GM12878 (cell line): Measurements from ENCODE around the gene AHCYL2. TPM values are rescaled to one million over a fixed set of nuclear protein-coding genes. Genes with fewer than 3 reads are reported as not detected.

Experiments
- ATAC-seq: fragments of 200-7000 bp; cut with Tn5 transposase; 3 replicates; pipeline ENCODE4 v1.9.1; 2020; ENCODE audit warnings: mild to moderate bottlenecking, moderate library complexity
- BruUV-seq: library from RNA; stranded (reverse); fragments of 400-500 nt; replicated peaks from 2 replicates; lab custom pipeline; 2021; lab: Mats Ljungman, UMichigan
- CTCF ChIA-PET: fragments of 300-600 bp; sonication (Branson Sonifier 250); formaldehyde crosslinking; extraction: SDS; loops from one replicate; lab custom pipeline; 2021; ENCODE audit warnings: inconsistent platforms; lab: Yijun Ruan, JAX
- POLR2A ChIA-PET: fragments of 350-600 bp; formaldehyde crosslinking; extraction: SDS; loops from one replicate; lab custom pipeline; 2021; ENCODE audit warnings: inconsistent platforms; lab: Charles Lee
- RAD21 ChIA-PET: fragments of 300-600 bp; sonication (Branson Sonifier 250); formaldehyde crosslinking; loops from one replicate; lab custom pipeline; 2023; ENCODE audit warnings: antibody characterized with exemption; ENCODE audit not compliant: unreplicated experiment; lab: Charles Lee
- SMC1A ChIA-PET: fragments of 300-600 bp; sonication (Branson Sonifier 250); formaldehyde crosslinking; loops from one replicate; lab custom pipeline; 2023; ENCODE audit not compliant: unreplicated experiment, uncharacterized antibody; lab: Charles Lee
- DNase-seq: peaks from one replicate; pipeline ENCODE4 v3.0.0-alpha.2; 2011; ENCODE audit warnings: low read depth, low spot score
- FAIRE-seq: peaks from 3 replicates; lab custom pipeline; 2011; peaks lifted over from hg19 to GRCh38; lab: Jason Lieb, UNC
- H2AFZ ChIP-seq: 2 replicates; pipeline ENCODE4 v1.6.0; 2011; ENCODE audit warnings: low read depth, low read length, control low read depth; ENCODE audit not compliant: control insufficient read depth
- H3K27ac ChIP-seq: 2 replicates; pipeline ENCODE4 v1.5.1; 2011; ENCODE audit warnings: control low read depth; ENCODE audit not compliant: control insufficient read depth, insufficient read depth
- H3K27me3 ChIP-seq, 2 experiments: replicated peaks in 1 of 2; 2 replicates each; pipeline versions ENCODE4 v1.6.0 to v1.6.1; 2011; ENCODE audit warnings: low read length in 1 of 2; ENCODE audit not compliant: control insufficient read depth in 2 of 2, insufficient read depth in 2 of 2
- H3K36me3 ChIP-seq, 2 experiments: 2 replicates each; pipeline ENCODE4 v1.5.1; 2011; ENCODE audit warnings: low read length in 1 of 2; ENCODE audit not compliant: control insufficient read depth in 2 of 2, insufficient read depth in 2 of 2
- H3K4me1 ChIP-seq: 2 replicates; pipeline ENCODE4 v1.6.1; 2011; ENCODE audit warnings: mild to moderate bottlenecking, low read length, moderate library complexity, mixed read lengths; ENCODE audit not compliant: control insufficient read depth, insufficient read depth
- H3K4me2 ChIP-seq: 2 replicates; pipeline ENCODE4 v1.6.0; 2011; ENCODE audit warnings: control low read depth; ENCODE audit not compliant: control insufficient read depth, insufficient read depth
- H3K4me3 ChIP-seq: fragments of 200-600 bp; sonication (generic); 2 replicates; pipeline ENCODE4 v1.5.1; 2016
- H3K79me2 ChIP-seq: 2 replicates; pipeline ENCODE4 v1.6.0; 2011; ENCODE audit warnings: low read length; ENCODE audit not compliant: control insufficient read depth, insufficient read depth
- H3K9ac ChIP-seq: 2 replicates; pipeline ENCODE4 v1.8.0; 2011; ENCODE audit warnings: low read length, control low read depth, mixed read lengths; ENCODE audit not compliant: control insufficient read depth, insufficient read depth
- H3K9me3 ChIP-seq: replicated peaks from 3 replicates; pipeline ENCODE4 v1.5.1; 2011; ENCODE audit warnings: mild to moderate bottlenecking, low read length; ENCODE audit not compliant: control insufficient read depth, insufficient read depth
- H4K20me1 ChIP-seq: 2 replicates; pipeline ENCODE4 v1.6.0; 2011; ENCODE audit not compliant: control insufficient read depth, insufficient read depth
- BRCA1 ChIP-seq: IDR thresholded peaks from 2 replicates; pipeline ENCODE4 v1.6.1; 2011; ENCODE audit warnings: low read depth, low read length, improper control_type of control experiment
- ELK1 ChIP-seq: IDR thresholded peaks from 2 replicates; pipeline ENCODE4 v1.6.1; 2012; ENCODE audit warnings: low read depth, low read length, improper control_type of control experiment
- MYC ChIP-seq: IDR thresholded peaks from 2 replicates; pipeline ENCODE4 v1.6.1; 2011; ENCODE audit warnings: mild to moderate bottlenecking, low read length, moderate library complexity, inconsistent platforms; ENCODE audit not compliant: insufficient read depth, insufficient replicate concordance, insufficient read length, severe bottlenecking
- RUNX3 ChIP-seq: IDR thresholded peaks from 2 replicates; pipeline ENCODE4 v1.6.1; 2012; ENCODE audit warnings: low read length, inconsistent platforms
- SIN3A ChIP-seq: IDR thresholded peaks from 2 replicates; pipeline ENCODE4 v1.6.1; 2012; ENCODE audit warnings: low read depth, low read length, improper control_type of control experiment
- SMARCA5 ChIP-seq: fragments of 450-650 bp; IDR thresholded peaks from 2 replicates; pipeline ENCODE4 v1.6.1; 2017; ENCODE audit warnings: mild to moderate bottlenecking
- ZNF592 ChIP-seq: fragments of 450-650 bp; IDR thresholded peaks from 2 replicates; pipeline ENCODE4 v1.6.1; 2017; ENCODE audit warnings: mild to moderate bottlenecking, moderate library complexity
- WGBS: methylation state at CpG from one replicate; pipeline ENCODE4 v1.1.6; 2016; ENCODE audit warnings: low lambda C conversion rate; ENCODE audit not compliant: insufficient replicate concordance, insufficient coverage; ENCODE audit errors: missing lambda C conversion rate; 5-methylcytosine and 5-hydroxymethylcytosine counted together
- in situ Hi-C: fragments of 300-500 bp; cut with MboI; formaldehyde crosslinking; loops from 9 replicates; pipeline ENCODE4 v1.14.3; 2018; ENCODE audit warnings: mixed read lengths
- intact Hi-C: fragments of 100-400 bp; cut with micrococcal nuclease; formaldehyde crosslinking; loops from one replicate; pipeline ENCODE4 v1.14.2; 2022; ENCODE audit not compliant: unreplicated experiment
- polyA plus RNA-seq, 11 experiments: library from polyadenylated mRNA; depleted of rRNA in 4 of 11; unstranded in 6 of 11; stranded (reverse) in 5 of 11; fragments of >200 nt; fragmentation: Nextera tagmentation in 4 of 11; fragmentation: Illumina TruSeq in 1 of 11; extraction: Ambion mirVana in 4 of 11; extraction: Trizol in 1 of 11; gene quantifications; 1 replicate in 1 of 11; 2 replicates in 10 of 11; pipeline versions ENCODE4 v1.2.1 to v1.2.3, GENCODE V29; 2011 to 2016; ENCODE audit warnings: inconsistent platforms in 2 of 11, missing spikeins in 2 of 11, low read depth in 1 of 11
- total RNA-seq, 4 experiments: library from RNA; depleted of rRNA in 3 of 4; stranded (reverse); fragments of >200 nt in 3 of 4; fragmentation: Illumina TruSeq in 1 of 4; extraction: Trizol in 1 of 4; gene quantifications; 2 replicates each; pipeline versions ENCODE4 v1.2.1 to v1.2.3, GENCODE V29; 2013 to 2021
- TF ChIP-seq, protein P1 (sequence below): fragments of 450-650 bp; IDR thresholded peaks from 2 replicates; pipeline ENCODE4 v1.6.1; 2018; ENCODE audit warnings: mild to moderate bottlenecking, low read depth, moderate library complexity; ENCODE audit not compliant: partially characterized antibody
- TF ChIP-seq, protein P2 (sequence below): fragments of 450-650 bp; IDR thresholded peaks from 2 replicates; pipeline ENCODE4 v1.6.1; 2017; ENCODE audit warnings: mild to moderate bottlenecking, low read depth, inconsistent platforms; ENCODE audit not compliant: poor library complexity, severe bottlenecking
- TF ChIP-seq, protein P3 (sequence below): IDR thresholded peaks from 2 replicates; pipeline ENCODE4 v1.6.1; 2011; ENCODE audit warnings: mild to moderate bottlenecking, low read depth, low read length, moderate library complexity; ENCODE audit not compliant: insufficient replicate concordance

The AHCYL2 gene
- total and polyA plus RNA-seq, 10 of the 15 experiments (the other 5 are each of a cell fraction or from before 2014, with no cell fraction given), result 1.7 to 29.1 (median 5.4) TPM

- Histone ChIP-seq H3K27ac (no peak overlapping the region), H3K36me3 (no peaks in the 10 kb centered on the region), H3K4me3 (no peak overlapping the region), H4K20me1 (no peaks in the 10 kb centered on the region), H3K4me1 (peaks cover 8% of the 10 kb centered on the region), H3K9me3 (no peaks in the 10 kb centered on the region), H3K4me2 (no peak overlapping the region), H3K79me2 (no peaks in the 10 kb centered on the region), H3K9ac (no peak overlapping the region), H3K27me3 (no peaks in the 10 kb centered on the region), H2AFZ (no peak overlapping the region)
- BruUV-seq, result no TSS peak
- RAD21 ChIA-PET, result interaction anchor here (1.0 to 1.5 kb wide), 4 partner anchors 13 to 139 kb away, joined by 3 to 9 read pairs (median 6); no protein-coding TSS in a partner anchor
- 82% methylated on average over 5 of the region's 5 CpGs for WGBS
- DNase-seq, result no peak
- intact Hi-C loops (no loop called here), in situ Hi-C loops (no loop called here)
- no peak for ATAC-seq
- FAIRE-seq, result no peak
- CTCF ChIA-PET, result interaction anchor here (1.2 to 7.6 kb wide), 5 partner anchors 9 to 136 kb away, joined by 3 to 73 read pairs (median 25); no protein-coding TSS in a partner anchor
- SMC1A ChIA-PET, result interaction anchor here (0.6 to 4.9 kb wide), 5 partner anchors 8 to 116 kb away, joined by 3 to 44 read pairs (median 7); no protein-coding TSS in a partner anchor
- POLR2A ChIA-PET, result interaction anchor here (1.3 kb wide), 1 partner anchor 13 kb away, joined by 3 read pairs; no protein-coding TSS in a partner anchor
- no peak for TF ChIP-seq BRCA1
- TF ChIP-seq, protein P1, sequence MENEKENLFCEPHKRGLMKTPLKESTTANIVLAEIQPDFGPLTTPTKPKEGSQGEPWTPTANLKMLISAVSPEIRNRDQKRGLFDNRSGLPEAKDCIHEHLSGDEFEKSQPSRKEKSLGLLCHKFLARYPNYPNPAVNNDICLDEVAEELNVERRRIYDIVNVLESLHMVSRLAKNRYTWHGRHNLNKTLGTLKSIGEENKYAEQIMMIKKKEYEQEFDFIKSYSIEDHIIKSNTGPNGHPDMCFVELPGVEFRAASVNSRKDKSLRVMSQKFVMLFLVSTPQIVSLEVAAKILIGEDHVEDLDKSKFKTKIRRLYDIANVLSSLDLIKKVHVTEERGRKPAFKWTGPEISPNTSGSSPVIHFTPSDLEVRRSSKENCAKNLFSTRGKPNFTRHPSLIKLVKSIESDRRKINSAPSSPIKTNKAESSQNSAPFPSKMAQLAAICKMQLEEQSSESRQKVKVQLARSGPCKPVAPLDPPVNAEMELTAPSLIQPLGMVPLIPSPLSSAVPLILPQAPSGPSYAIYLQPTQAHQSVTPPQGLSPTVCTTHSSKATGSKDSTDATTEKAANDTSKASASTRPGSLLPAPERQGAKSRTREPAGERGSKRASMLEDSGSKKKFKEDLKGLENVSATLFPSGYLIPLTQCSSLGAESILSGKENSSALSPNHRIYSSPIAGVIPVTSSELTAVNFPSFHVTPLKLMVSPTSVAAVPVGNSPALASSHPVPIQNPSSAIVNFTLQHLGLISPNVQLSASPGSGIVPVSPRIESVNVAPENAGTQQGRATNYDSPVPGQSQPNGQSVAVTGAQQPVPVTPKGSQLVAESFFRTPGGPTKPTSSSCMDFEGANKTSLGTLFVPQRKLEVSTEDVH, result no peak
- no peak for TF ChIP-seq RUNX3
- no peak for TF ChIP-seq SIN3A
- TF ChIP-seq SMARCA5, result no peak
- TF ChIP-seq, protein P2, sequence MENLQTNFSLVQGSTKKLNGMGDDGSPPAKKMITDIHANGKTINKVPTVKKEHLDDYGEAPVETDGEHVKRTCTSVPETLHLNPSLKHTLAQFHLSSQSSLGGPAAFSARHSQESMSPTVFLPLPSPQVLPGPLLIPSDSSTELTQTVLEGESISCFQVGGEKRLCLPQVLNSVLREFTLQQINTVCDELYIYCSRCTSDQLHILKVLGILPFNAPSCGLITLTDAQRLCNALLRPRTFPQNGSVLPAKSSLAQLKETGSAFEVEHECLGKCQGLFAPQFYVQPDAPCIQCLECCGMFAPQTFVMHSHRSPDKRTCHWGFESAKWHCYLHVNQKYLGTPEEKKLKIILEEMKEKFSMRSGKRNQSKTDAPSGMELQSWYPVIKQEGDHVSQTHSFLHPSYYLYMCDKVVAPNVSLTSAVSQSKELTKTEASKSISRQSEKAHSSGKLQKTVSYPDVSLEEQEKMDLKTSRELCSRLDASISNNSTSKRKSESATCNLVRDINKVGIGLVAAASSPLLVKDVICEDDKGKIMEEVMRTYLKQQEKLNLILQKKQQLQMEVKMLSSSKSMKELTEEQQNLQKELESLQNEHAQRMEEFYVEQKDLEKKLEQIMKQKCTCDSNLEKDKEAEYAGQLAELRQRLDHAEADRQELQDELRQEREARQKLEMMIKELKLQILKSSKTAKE, result no peak
- TF ChIP-seq, protein P3, sequence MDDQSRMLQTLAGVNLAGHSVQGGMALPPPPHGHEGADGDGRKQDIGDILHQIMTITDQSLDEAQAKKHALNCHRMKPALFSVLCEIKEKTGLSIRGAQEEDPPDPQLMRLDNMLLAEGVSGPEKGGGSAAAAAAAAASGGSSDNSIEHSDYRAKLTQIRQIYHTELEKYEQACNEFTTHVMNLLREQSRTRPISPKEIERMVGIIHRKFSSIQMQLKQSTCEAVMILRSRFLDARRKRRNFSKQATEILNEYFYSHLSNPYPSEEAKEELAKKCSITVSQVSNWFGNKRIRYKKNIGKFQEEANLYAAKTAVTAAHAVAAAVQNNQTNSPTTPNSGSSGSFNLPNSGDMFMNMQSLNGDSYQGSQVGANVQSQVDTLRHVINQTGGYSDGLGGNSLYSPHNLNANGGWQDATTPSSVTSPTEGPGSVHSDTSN, result no peak
- no peak for TF ChIP-seq ELK1
- no peak for TF ChIP-seq MYC
- no peak for TF ChIP-seq ZNF592
Observed at GRCh38 chr7:129354428-129355157, 129.8 kb downstream of the AHCYL2 start.
